Neural progenitor cell (in vitro differentiated cells): ENCODE measurements around the gene MEGF9. TPM values are rescaled to one million over a fixed set of nuclear protein-coding genes. Genes with fewer than 3 reads are reported as not detected.

Experiments used
- DNase-seq: peaks from one replicate; pipeline ENCODE4 v3.0.0-alpha.2; 2016; ENCODE audit warnings: low spot score
- H2AFZ ChIP-seq: fragments of 200-600 bp; sonication (generic); replicated peaks from 2 replicates; pipeline ENCODE4 v1.6.1; 2016; ENCODE audit warnings: antibody characterized with exemption
- H3F3A ChIP-seq: fragments of 200-600 bp; sonication (generic); 2 replicates; pipeline ENCODE4 v1.6.1; 2016; ENCODE audit warnings: antibody characterized with exemption, low read depth
- H3K27ac ChIP-seq: fragments of 200-600 bp; sonication (generic); 2 replicates; pipeline ENCODE4 v1.5.1; 2016; ENCODE audit warnings: mild to moderate bottlenecking
- H3K27me3 ChIP-seq: fragments of 200-600 bp; sonication (generic); 2 replicates; pipeline ENCODE4 v1.6.1; 2016; ENCODE audit warnings: mild to moderate bottlenecking, moderate library complexity
- H3K36me3 ChIP-seq: fragments of 200-600 bp; sonication (generic); 2 replicates; pipeline ENCODE4 v1.5.1; 2016
- H3K4me1 ChIP-seq: fragments of 200-600 bp; sonication (generic); 2 replicates; pipeline ENCODE4 v1.6.1; 2016; ENCODE audit warnings: mixed run types
- H3K4me2 ChIP-seq: fragments of 200-600 bp; sonication (generic); 2 replicates; pipeline ENCODE4 v1.6.1; 2016
- H3K4me3 ChIP-seq: fragments of 200-600 bp; sonication (generic); 2 replicates; pipeline ENCODE4 v1.5.1; 2016
- H3K79me2 ChIP-seq: fragments of 200-600 bp; sonication (generic); 2 replicates; pipeline ENCODE4 v1.6.1; 2016; ENCODE audit warnings: low read depth
- H3K9ac ChIP-seq: fragments of 200-600 bp; sonication (generic); 2 replicates; pipeline ENCODE4 v1.6.1; 2016
- H3K9me3 ChIP-seq: fragments of 200-600 bp; sonication (generic); 2 replicates; pipeline ENCODE4 v1.5.1; 2016; ENCODE audit warnings: low read depth
- H4K20me1 ChIP-seq: fragments of 200-600 bp; sonication (generic); 2 replicates; pipeline ENCODE4 v1.6.1; 2016; ENCODE audit warnings: low read depth
- H3K27ac Mint-ChIP-seq: 3 replicates; pipeline ENCODE4 v1.8.0; 2021; ENCODE audit warnings: mixed read lengths
- H3K27me3 Mint-ChIP-seq: 2 replicates; pipeline ENCODE4 v1.8.0; 2022; ENCODE audit warnings: low read depth, mild to moderate bottlenecking, inconsistent platforms, moderate library complexity, mixed read lengths; ENCODE audit not compliant: insufficient read depth
- H3K36me3 Mint-ChIP-seq: 3 replicates; pipeline ENCODE4 v1.8.0; 2021; ENCODE audit warnings: mixed read lengths
- H3K4me1 Mint-ChIP-seq: 3 replicates; pipeline ENCODE4 v1.8.0; 2021; ENCODE audit warnings: mixed read lengths
- H3K4me3 Mint-ChIP-seq: 3 replicates; pipeline ENCODE4 v1.8.0; 2021; ENCODE audit warnings: mild to moderate bottlenecking, moderate library complexity, mixed read lengths
- H3K9me3 Mint-ChIP-seq: 3 replicates; pipeline ENCODE4 v1.8.0; 2020; ENCODE audit warnings: mixed read lengths
- EZH2 ChIP-seq: fragments of 200-600 bp; sonication (generic); IDR thresholded peaks from 2 replicates; pipeline ENCODE4 v1.6.1; 2017; ENCODE audit warnings: antibody characterized with exemption, mild to moderate bottlenecking, moderate library complexity
- EZH2phosphoT487 ChIP-seq: fragments of 200-600 bp; sonication (generic); IDR thresholded peaks from 2 replicates; pipeline ENCODE4 v1.6.1; 2017; ENCODE audit warnings: antibody characterized with exemption
- total RNA-seq: library from RNA; depleted of rRNA; stranded (reverse); fragments of >200 nt; gene quantifications from 2 replicates; pipeline ENCODE4 v1.2.3, GENCODE V29; 2015; ENCODE audit warnings: low replicate concordance
- TF ChIP-seq, protein P1 (sequence below): fragments of 200-600 bp; sonication (generic); IDR thresholded peaks from 2 replicates; pipeline ENCODE4 v1.5.1; 2017; ENCODE audit warnings: antibody characterized with exemption, mild to moderate bottlenecking

The MEGF9 gene
- total RNA-seq, 1 donor from 2014 or later, result 6.2 TPM

DNA sequence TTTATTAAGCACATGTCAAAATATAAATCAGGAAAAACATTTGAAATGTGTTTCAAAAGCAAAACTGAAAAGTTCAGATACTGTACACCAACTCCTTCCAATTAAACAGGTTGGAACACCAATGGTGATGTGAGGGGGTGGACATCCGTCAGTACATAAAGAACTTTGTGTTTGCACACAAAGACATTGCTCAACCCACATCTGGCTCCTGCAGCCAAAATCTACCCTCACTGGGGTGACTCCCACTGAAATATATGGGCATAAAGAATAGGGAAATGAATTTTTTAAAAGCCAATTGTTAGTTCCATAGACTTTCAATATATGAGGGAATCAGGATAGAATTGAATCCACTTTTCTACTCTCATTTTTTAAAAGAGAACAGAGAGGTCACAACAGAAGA, 63.9 kb downstream of the MEGF9 start:
- DNase-seq, result no peak
- H3K4me3 Mint-ChIP-seq, result no peak overlapping the region
- H4K20me1 ChIP-seq, result peaks cover 10% of the 10 kb centered on the region
- H3K79me2 ChIP-seq, result no peaks in the 10 kb centered on the region
- H3K27ac Mint-ChIP-seq, result no peak overlapping the region
- H3K4me3 ChIP-seq, result no peak overlapping the region
- H3K27me3 ChIP-seq, result no peaks in the 10 kb centered on the region
- peaks cover 2% of the 10 kb centered on the region for H3K27me3 Mint-ChIP-seq
- H3K27ac ChIP-seq, result no peak overlapping the region
- H3K4me1 Mint-ChIP-seq, result peaks cover 14% of the 10 kb centered on the region
- no peaks in the 10 kb centered on the region for H3F3A ChIP-seq
- H3K9me3 Mint-ChIP-seq, result no peaks in the 10 kb centered on the region
- H3K9me3 ChIP-seq, result no peaks in the 10 kb centered on the region
- H3K9ac ChIP-seq, result no peak overlapping the region
- H2AFZ ChIP-seq, result no peak overlapping the region
- H3K4me2 ChIP-seq, result no peak overlapping the region
- TF ChIP-seq, protein P1, sequence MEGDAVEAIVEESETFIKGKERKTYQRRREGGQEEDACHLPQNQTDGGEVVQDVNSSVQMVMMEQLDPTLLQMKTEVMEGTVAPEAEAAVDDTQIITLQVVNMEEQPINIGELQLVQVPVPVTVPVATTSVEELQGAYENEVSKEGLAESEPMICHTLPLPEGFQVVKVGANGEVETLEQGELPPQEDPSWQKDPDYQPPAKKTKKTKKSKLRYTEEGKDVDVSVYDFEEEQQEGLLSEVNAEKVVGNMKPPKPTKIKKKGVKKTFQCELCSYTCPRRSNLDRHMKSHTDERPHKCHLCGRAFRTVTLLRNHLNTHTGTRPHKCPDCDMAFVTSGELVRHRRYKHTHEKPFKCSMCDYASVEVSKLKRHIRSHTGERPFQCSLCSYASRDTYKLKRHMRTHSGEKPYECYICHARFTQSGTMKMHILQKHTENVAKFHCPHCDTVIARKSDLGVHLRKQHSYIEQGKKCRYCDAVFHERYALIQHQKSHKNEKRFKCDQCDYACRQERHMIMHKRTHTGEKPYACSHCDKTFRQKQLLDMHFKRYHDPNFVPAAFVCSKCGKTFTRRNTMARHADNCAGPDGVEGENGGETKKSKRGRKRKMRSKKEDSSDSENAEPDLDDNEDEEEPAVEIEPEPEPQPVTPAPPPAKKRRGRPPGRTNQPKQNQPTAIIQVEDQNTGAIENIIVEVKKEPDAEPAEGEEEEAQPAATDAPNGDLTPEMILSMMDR, result no peak
- no peak for TF ChIP-seq EZH2phosphoT487
- H3K4me1 ChIP-seq, result peaks cover 13% of the 10 kb centered on the region
- no peaks in the 10 kb centered on the region for H3K36me3 ChIP-seq
- peaks cover 2% of the 10 kb centered on the region for H3K36me3 Mint-ChIP-seq

DNA sequence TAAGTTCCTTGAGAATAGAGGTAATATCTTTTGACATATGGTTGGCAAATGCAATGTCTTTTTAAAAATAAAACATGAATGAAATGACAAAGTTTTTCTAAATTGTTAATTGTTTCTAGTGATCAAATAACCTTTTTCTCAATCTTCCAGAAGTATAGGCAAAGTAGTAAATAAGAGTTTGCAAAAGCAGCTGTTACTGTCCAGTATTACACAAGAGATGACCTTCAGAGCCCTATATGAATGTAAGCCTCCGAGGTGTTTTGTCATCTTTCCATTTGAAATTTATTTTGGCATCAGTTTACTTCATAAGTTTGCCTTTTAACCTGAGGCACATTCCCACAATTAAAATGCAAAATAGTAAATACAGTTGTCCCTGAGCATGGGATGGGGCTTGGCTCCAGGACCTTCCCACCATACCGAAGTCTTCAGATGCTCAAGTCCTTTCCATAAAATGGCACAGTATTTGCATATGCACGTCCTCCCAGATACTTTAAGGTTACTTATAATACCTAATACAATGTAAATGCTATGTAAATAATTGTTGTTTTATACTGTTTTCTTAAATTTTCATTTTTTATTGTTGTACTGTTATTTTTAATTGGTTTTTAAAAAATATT, 65.6 kb downstream of the MEGF9 start:
- no peaks in the 10 kb centered on the region for H3F3A ChIP-seq
- no peak overlapping the region for H3K4me2 ChIP-seq
- no peaks in the 10 kb centered on the region for H3K79me2 ChIP-seq
- Mint-ChIP-seq H3K9me3 (no peaks in the 10 kb centered on the region), H3K36me3 (peaks cover 5% of the 10 kb centered on the region), H3K27ac (no peak overlapping the region), H3K27me3 (peaks cover 2% of the 10 kb centered on the region), H3K4me1 (peaks cover 16% of the 10 kb centered on the region), H3K4me3 (no peak overlapping the region)
- no peak overlapping the region for H3K27ac ChIP-seq
- H3K9ac ChIP-seq, result no peak overlapping the region
- no peaks in the 10 kb centered on the region for H3K27me3 ChIP-seq
- no peaks in the 10 kb centered on the region for H3K9me3 ChIP-seq
- TF ChIP-seq, protein P1, result no peak
- TF ChIP-seq EZH2, result no peak
- no peak for TF ChIP-seq EZH2phosphoT487
- H2AFZ ChIP-seq, result no peak overlapping the region
- peaks cover 14% of the 10 kb centered on the region for H4K20me1 ChIP-seq
- H3K36me3 ChIP-seq, result no peaks in the 10 kb centered on the region
- DNase-seq, result no peak
- H3K4me1 ChIP-seq, result peaks cover 13% of the 10 kb centered on the region
- H3K4me3 ChIP-seq, result no peak overlapping the region

DNA sequence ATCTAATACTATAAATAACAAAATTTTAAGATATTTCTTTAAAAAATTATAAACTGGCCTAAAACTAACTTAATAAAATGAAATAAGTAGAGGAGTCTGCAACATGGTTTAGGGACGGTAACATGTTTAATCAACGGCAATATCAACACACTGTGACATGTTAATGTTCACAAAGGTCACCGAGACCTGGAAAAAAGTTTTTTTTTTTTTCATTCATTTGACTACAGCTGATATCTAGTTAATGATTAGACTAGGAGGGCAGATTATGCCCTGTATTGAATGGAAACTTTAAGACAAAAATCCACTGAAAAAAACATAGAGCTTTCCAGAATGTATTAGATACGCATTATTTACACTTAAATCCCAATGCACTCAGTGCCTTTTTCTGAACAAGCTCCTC, 67.3 kb downstream of the MEGF9 start:
- H4K20me1 ChIP-seq, result peaks cover 14% of the 10 kb centered on the region
- H3K27me3 Mint-ChIP-seq, result peaks cover 1% of the 10 kb centered on the region
- no peak for DNase-seq
- peaks cover 13% of the 10 kb centered on the region for H3K4me1 ChIP-seq
- H3K27me3 ChIP-seq, result no peaks in the 10 kb centered on the region
- no peaks in the 10 kb centered on the region for H3F3A ChIP-seq
- no peaks in the 10 kb centered on the region for H3K79me2 ChIP-seq
- no peak overlapping the region for H3K4me3 ChIP-seq
- TF ChIP-seq, protein P1, result no peak
- TF ChIP-seq EZH2 (no peak), EZH2phosphoT487 (no peak)
- H3K9me3 ChIP-seq, result no peaks in the 10 kb centered on the region
- no peak overlapping the region for H3K4me2 ChIP-seq
- H3K27ac ChIP-seq, result no peak overlapping the region
- H3K9ac ChIP-seq, result no peak overlapping the region
- H3K4me1 Mint-ChIP-seq, result peaks cover 19% of the 10 kb centered on the region
- no peak overlapping the region for H3K27ac Mint-ChIP-seq
- H3K4me3 Mint-ChIP-seq, result no peak overlapping the region
- H3K36me3 Mint-ChIP-seq, result peaks cover 7% of the 10 kb centered on the region
- H3K36me3 ChIP-seq, result no peaks in the 10 kb centered on the region
- H2AFZ ChIP-seq, result no peak overlapping the region
- peaks cover under 1% of the 10 kb centered on the region for H3K9me3 Mint-ChIP-seq
